HG03354 (cell line): ENCODE results near the gene ARL8B.
"Not testable (repeated sequence)": the region's sequence is repeated elsewhere in the genome, so short reads cannot be mapped to it uniquely, and the experiment has no call there.

Experiments
- ATAC-seq: cut with Tn5 transposase; IDR thresholded peaks from one replicate; pipeline ENCODE4 v1.9.1; 2021; ENCODE audit warnings: mild to moderate bottlenecking; ENCODE audit not compliant: unreplicated experiment, poor library complexity, severe bottlenecking

The ARL8B gene

DNA sequence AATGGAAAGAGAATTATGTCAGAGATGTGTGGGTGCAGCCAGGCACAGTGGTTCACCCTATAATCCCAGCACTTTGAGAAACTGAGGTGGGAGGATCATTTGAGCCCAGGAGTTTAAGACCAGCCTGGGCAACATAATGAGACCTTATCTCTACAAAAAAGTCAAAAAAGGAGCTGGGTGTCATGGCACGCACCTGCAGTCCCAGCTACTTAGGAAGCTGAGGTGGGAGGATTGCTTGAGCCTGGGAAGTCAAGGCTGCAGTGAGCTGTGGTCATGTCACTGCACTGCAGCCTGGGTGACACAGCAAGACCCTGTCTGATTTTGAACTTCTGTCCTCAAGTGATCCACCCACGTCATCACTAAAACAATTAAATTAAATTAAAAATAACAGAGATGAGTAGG, 15.2 kb upstream of the ARL8B start:
- not testable (repeated sequence) for ATAC-seq

DNA sequence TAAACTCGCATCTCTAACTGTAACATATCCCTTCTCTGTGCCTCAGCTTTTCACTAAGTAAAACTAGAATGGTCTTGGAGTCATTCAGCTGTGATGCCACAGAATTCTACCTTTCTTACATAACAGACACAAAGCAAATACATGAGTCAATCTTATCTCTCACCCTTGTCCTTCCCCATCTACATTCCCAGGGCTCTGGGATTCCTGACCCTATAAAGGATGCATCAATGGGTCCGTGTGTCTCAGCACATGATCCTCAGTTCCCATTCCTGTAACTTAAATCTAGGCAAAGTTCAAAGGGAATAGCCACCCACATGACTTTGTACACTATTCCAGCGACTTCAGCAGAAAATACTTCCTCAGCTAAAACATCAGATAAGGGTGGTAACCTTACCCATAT, 11.8 kb upstream of the ARL8B start:
- ATAC-seq, result no peak

DNA sequence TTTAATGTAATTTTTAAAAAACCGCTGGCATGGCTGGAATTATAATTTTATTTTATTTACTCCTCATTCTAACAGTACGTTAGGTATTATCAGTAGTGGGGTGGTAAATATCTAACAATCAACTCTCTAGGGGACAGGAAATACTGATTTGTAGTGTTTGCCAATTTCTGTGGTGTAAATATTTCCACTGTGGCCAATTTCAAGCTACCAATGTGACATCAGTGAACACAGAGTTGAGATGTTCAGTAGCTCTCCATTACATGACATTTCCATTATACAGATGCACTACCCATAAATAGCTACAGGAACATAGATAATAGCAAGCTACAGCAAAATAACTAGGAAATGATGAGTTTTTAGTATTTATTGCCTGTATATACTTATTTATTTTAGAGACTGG, 10.0 kb upstream of the ARL8B start:
- no peak for ATAC-seq

DNA sequence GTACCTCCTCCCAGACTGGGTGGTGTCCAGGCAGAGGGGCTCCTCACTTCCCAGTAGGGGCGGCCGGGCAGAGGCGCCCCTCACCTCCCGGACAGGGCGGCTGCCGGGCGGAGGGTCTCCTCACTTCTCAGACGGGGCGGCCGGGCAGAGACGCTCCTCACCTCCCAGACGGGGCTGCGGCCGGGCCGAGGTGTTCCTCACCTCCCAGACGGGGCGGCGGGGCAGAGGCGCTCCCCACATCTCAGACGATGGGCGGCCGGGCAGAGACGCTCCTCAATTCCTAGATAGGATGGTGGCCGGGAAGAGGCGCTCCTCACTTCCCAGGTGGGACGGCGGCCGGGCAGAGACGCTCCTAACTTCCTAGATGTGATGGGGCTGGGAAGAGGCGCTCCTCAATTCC, 8.4 kb upstream of the ARL8B start:
- not testable (repeated sequence) for ATAC-seq

DNA sequence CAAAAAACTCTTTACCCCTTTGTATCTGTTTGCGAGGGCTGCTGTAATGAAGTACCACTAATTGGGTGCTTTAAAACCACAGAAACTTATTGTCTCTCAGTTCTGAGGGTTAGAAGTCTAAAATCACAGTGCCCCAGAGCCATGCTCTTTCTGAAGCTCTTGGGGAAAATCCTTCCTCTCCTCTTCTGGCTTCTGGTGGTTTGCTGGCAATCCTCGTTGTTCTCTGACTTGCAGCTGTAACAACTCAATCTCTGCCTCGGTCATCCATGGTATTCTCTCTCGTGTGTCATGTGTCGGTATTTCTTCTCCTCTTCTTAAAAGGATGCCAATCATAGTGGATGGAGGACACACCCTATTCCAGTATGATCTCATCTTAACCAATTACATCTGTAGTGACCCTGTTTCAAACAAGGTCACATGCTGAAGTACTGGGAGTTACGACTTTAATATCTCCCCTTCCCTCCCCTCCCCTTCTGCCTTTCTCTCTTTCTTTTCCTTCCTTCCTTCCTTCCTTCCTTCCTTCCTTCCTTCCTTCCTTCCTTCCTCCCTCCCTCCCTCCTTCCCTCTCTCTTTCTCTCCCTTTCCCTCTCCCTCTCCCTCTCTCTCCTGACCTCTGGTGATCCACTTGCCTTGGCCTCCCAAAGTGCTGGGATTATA, 6.5 kb upstream of the ARL8B start:
- peak; percentile 72 for ATAC-seq

DNA sequence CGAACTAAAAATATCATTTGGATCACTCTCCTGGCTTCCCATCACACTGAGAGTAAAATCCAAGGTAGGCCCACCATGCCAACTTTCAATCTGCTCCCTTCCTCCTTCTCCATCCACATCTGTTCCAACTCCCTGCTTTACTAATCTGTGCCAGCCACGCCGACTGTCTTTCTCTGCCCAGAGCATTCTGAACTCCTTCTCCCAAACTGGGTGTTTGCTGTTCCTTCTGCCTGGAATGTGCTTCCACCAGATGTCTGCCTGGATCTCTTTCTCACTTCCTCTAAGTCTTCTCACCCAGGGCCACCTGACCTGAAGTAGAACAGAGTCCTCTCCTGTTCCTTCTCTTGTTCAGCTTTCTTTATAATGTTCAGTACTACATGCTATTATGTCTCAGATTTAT, 5.6 kb upstream of the ARL8B start:
- ATAC-seq, result no peak

DNA sequence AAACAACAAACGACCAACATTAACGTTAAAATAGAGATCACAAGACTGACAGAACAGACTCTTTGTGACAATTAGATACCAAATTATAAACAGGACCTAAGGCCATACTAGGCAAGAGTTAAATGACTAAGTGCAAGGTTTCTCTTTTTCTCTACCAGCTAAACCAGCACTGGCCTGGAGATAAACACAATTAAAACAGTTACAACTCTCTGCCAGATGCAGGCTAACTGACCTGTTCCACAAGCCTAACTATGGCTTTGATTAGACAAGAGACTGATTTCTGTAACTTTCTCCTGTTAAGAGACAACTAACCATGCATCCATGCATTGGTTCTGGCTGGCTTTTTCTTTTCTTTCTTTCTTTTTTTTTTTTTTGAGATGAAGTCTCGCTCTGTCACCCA, 1.6 kb upstream of the ARL8B start:
- ATAC-seq, result no peak

DNA sequence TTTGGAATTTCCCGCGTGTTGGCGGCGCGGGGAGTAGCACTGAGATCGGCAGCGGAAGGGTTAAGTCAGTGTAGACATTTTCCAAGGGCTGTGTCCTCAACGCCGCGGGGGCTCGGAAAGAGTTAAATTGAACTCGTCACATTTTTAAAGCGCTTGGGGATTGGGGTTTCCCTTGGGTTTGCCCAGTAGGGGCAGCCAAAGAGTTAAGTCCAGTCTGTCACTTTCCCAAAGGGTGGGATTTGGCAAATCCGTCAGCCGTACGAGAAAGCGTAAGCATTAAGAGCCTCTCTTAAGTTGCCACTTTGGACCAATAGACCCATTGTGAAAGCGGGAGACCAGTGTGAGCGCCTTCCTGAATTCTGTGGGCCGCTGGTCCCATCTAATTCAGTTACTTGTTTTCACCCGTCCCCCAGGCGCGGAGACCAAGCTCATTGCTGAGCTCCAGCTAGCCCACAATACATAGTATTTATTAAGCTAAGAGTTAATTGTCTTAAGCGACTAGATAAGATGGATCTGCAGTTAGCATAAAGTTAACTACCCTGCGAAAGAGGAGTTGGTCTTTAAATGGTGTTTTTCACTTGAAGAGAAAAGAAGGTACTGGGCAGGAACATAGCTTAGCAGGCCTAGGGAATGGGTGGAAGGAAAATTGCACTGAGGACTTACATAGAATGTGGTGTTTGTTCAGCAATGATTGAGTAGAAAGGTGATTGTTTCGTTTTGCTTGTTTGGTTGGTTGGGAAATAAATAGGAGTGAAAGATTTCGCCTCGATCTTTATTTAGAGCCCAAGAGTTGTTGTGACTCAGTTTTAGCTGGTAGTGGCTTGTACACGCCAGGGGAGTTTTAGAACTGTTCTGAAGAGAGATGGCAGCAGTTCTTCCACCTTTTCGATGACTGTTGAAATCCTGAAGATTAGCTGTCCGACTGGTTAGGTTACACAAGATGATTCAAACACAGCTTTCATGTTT, 932 bp downstream of the ARL8B start:
- peak; percentile 24 for ATAC-seq

DNA sequence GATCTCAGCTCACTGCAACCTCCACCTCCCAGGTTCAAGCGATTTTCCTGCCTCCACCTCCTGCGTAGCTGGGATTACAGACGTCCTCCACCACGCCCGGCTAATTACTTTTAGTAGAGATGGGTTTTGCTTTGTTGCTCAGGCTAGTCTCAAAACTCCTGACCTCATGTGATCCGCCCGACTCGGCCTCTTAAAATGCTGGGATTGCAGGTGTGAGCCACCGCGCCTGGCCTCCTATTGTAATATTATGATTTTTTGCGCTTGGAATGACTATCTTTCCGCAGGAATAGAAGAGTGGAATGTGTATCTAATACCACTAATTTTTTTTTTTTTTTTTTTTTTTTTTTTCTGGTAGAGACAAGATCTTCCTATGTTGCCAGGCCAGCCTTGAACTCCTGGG, 1.8 kb downstream of the ARL8B start:
- ATAC-seq, result no peak

DNA sequence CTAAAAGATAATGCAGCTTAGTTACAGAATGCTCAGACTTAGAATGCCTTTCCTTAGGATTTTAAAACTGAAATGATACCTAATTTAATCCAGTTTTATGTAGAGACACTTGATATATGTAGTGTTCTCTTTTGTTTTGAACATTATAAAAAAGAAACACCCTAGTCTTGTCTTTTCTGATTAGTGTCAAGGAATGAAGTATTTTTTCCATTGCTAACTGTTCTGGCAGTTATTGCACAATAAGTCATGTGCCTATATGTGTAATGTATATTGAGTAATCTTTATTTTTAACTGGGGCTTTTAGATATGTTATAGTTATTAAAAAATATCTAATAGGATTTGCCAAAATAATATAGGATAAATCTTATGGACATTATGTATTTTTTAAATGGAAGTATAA, 4.5 kb downstream of the ARL8B start:
- ATAC-seq, result no peak

DNA sequence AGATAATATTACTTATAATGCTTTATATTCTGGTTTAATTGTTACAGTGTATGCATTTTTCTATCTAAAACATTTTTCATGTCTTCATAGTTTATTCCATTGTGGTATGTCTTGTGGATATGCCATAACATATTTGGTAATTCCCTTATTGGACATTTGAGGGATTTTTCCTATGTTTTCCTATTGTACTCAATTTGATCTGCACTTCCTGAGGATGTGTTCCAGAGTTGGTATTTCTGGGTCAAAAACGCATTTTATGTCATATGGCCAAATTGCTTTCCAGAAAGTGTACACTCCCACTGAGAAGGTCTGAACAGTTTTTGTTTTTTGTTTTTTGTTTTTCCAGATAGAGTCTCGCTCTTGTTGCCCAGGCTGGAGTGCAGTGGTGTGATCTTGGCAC, 6.8 kb downstream of the ARL8B start:
- no peak for ATAC-seq

DNA sequence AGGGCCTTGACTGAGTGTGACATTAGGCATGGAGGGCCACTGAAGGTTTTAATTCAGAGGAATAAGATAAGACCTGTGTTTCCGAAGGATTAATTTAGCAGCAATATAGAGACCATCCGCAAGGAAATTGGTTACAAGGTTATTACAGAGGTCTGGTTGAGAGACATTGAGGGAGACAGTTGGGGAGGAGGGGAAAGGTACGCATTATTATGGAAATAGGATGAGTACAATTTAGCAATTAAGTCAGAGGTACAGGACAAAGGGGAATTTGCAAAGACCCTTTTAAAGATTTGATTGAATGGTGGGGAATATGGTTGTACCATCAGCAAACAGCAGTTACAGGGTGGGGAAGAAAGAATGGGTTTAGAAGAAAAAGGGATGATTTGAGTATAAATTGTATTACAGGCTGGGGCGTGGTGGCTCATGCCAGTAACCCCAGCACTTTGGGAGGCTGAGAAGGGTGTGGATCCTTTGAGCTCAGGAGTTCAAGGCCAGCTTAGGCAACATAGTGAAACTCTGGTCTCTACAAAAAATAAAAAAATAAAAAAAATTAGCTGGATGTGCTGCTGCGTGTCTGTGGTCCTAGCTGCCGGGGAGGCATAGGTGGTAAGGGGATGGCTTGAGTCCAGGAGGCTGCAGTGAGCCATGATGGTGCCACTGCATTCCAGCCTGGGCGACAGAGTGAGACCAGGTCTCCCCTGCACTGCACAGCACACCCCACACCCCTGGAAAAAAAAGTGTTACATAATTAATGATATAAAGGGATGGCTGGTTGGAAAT, 11.3 kb downstream of the ARL8B start:
- no peak for ATAC-seq

DNA sequence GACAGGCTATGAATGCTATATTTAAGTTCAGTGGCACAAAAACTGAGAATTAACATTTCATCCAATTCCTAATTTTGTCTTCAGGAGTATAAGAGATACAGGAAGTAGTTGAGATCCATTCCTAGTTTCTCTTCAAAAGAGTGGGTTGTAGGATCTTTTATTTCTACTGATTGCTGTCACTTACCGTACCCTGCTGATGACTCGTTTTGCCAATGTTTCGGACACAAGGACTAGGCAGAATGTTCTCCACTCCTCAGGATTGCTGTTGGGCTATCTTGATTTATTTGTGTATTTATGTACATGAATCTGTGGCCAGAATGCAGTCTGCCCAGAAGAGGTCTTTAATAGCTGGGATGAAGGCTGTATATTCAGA, 11.9 kb downstream of the ARL8B start:
- no peak for ATAC-seq

DNA sequence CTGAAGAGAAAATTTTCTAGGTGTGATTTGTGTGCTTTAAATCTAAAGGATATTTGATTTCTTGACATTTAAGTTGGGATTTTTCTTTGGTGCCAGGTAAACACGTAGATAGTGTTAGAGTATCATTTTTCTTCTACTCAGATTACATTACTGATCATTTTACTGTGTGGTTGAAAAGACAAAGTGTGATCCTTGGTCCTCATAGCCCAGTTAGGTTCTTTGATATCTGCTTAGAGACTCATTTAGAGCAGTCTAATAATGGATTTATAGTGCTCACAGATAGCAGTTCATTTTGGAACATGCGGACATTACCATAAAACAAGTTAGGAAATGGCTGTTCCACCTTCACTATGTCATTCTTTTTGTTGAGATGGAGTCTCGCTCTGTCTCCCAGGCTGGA, 12.4 kb downstream of the ARL8B start:
- no peak for ATAC-seq

DNA sequence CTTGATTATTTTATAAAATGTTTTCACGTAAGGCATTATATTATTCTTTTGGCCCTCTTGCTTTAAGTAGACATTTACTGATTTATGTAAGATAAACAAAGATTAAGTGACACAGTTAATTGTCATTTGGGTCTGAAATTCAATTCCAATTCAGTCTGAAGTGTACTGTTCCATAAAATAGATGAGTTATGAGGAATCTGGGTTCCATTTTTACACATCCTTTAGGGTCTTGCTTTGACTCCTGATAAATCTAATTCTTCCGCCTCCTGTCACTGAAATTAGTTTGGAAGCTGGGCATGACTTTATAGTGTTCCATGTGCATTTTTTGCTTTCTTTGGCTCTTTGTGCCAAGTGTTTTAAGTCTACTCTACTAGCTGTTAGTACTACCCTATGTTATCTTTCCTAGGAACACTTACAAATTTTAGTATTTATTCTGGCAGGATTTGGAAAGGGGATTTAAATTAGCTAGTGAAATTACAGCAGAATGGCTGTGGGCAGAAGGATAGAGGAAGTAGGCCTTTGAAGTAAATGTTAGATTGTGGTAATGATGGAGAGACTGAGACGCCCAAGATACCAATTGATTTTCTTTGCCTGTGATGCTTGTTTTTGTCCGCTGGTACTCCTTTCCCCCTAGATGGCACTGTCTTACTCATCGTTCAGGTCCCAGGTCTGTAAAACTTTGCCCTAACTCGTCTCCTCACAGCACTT, 14.3 kb downstream of the ARL8B start:
- ATAC-seq, result peak; percentile 86

DNA sequence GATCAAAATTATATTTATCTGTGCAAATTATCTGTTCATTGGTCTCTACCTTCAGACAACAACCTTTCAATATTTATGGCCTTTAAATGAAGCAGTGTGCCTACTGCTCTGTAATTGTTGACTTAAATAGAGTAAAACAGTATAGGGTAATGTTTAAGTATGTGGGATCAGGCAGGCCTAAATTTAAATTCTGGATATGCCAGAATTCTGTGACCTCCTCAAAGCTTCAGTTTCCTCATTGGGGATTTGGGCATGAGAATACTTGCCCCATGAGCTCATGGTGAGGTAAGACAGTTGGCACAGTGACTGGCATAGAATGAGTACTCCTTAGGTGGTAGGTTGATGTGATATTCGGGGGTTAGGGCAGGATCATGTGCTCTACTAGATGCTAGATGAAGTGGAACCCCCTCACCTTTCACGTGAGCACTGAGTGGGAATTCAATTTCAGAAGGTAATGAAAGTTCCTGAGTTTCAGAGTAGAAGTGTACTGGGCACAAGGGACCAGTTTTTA, 14.9 kb downstream of the ARL8B start:
- ATAC-seq, result peak; percentile 12

DNA sequence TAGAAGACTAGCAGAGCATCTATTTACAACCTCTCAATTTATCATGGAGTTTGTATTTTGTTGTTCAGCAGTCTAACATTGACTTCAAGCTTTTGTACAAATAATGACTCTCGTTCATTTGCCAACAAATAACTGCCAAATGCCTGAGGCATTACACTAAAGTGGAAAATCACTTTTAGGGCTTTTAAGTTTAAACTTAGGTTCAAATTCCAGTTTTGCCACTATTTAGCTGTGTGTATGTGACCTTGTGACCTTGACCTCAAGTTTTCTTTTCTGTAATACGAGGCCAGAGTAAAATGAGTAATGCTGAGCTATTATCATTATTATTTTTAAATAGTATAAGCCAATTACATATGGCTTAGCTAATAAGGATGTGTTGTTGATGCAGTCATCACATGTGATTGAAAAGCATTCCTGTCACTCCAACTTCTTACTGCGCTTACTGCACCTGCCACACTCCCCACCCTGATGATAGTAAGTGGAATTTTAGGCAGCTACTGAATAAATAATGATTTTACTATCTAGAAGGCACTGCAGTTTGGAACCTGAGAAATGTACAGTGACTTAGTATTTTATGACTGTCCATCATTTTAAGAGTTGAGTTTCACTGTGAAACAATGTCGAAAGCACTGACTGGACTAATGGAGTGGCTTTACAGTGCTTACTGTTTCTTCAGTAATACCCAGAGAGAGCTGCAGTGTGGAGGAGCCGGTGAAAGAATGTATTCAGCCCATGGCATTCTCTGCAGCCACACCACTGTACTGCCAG, 16.3 kb downstream of the ARL8B start:
- ATAC-seq, result no peak

DNA sequence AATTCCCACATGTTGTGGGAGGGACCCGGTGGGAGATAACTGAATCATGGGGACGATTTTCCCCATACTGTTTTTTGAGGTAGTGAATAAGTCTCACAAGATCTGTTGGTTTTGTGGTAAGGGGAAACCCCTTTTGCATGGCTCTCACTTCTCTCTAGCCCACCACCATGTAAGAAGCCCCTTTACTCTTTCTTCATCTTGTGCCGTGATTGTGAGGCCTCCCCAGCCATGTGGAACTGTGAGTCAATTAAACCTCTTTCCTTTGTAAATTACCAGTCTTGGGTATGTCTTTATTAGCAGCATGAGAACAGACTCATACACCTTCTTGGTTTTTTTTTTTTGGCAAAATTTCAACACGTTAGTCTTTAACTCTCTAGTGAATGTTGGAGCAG, 18.1 kb downstream of the ARL8B start:
- ATAC-seq, result peak; percentile 51

DNA sequence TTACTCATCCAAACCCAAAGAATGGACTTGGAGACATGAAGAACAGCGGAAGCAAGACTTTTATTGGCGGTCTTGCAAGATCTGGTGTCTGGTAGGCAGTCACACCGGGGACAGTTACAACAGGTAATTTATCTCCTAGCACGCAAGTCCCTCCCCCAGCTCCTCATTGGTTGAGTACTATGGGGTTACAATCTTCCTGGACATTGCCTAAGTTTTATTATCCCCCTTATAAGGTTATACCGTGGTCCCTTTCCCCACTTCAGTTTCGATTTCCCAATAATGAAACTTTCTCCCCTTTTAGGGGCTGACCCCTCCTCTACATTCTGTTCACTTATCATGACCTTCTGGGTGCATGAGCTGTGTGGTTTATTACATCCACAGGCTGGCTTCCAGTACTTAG, 18.7 kb downstream of the ARL8B start:
- no peak for ATAC-seq
